IMR-90 (cell line): ENCODE results near the gene MAN1C1.

Source experiments
- RFX5 ChIP-seq: IDR thresholded peaks from 2 replicates; pipeline ENCODE4 v1.8.0; 2012; ENCODE audit warnings: low read depth, mild to moderate bottlenecking, low read length, moderate library complexity
- TF ChIP-seq, protein P1 (sequence below): conservative IDR thresholded peaks from 2 replicates; pipeline ENCODE4 v1.5.1; 2012; ENCODE audit warnings: mild to moderate bottlenecking, low read depth, low read length, improper control_type of control experiment

GRCh38 chr1:25821630-25822091 is 205.1 kb downstream of the MAN1C1 start:
- TF ChIP-seq, protein P1, sequence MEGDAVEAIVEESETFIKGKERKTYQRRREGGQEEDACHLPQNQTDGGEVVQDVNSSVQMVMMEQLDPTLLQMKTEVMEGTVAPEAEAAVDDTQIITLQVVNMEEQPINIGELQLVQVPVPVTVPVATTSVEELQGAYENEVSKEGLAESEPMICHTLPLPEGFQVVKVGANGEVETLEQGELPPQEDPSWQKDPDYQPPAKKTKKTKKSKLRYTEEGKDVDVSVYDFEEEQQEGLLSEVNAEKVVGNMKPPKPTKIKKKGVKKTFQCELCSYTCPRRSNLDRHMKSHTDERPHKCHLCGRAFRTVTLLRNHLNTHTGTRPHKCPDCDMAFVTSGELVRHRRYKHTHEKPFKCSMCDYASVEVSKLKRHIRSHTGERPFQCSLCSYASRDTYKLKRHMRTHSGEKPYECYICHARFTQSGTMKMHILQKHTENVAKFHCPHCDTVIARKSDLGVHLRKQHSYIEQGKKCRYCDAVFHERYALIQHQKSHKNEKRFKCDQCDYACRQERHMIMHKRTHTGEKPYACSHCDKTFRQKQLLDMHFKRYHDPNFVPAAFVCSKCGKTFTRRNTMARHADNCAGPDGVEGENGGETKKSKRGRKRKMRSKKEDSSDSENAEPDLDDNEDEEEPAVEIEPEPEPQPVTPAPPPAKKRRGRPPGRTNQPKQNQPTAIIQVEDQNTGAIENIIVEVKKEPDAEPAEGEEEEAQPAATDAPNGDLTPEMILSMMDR = no peak
- TF ChIP-seq RFX5 = no peak
